Astrocyte (in vitro differentiated cells and primary cell): ENCODE data around the gene NDUFAB1. TPM values are rescaled to one million over a fixed set of nuclear protein-coding genes. Genes with fewer than 3 reads are reported as not detected.

Experiments
- DNase-seq: peaks from one replicate; pipeline ENCODE4 v3.0.0-alpha.2; 2010; ENCODE audit warnings: low read depth
- FAIRE-seq: peaks from 2 replicates; lab custom pipeline; 2011; peaks lifted over from hg19 to GRCh38; lab: Jason Lieb, UNC
- H2AFZ ChIP-seq: 2 replicates; pipeline ENCODE4 v1.6.0; 2012; ENCODE audit warnings: low read depth, low read length, inconsistent platforms
- H3K27ac ChIP-seq: 2 replicates; pipeline ENCODE4 v1.5.1; 2011; ENCODE audit warnings: low read depth, low read length, inconsistent platforms
- H3K27me3 ChIP-seq: 2 replicates; pipeline ENCODE4 v1.6.0; 2011; ENCODE audit warnings: low read length, inconsistent platforms; ENCODE audit not compliant: insufficient read depth
- H3K36me3 ChIP-seq: 2 replicates; pipeline ENCODE4 v1.5.1; 2011; ENCODE audit warnings: low read length, inconsistent platforms; ENCODE audit not compliant: insufficient read depth
- H3K4me1 ChIP-seq: 2 replicates; pipeline ENCODE4 v1.5.1; 2011; ENCODE audit warnings: low read length, inconsistent platforms; ENCODE audit not compliant: insufficient read depth
- H3K4me2 ChIP-seq: 2 replicates; pipeline ENCODE4 v1.6.0; 2012; ENCODE audit warnings: low read length, inconsistent platforms
- H3K4me3 ChIP-seq: 2 replicates; pipeline ENCODE4 v1.5.1; 2011; ENCODE audit warnings: low read depth, mild to moderate bottlenecking, low read length, inconsistent platforms; ENCODE audit not compliant: insufficient read depth
- H3K79me2 ChIP-seq: 2 replicates; pipeline ENCODE4 v1.6.0; 2012; ENCODE audit warnings: mild to moderate bottlenecking, low read length, inconsistent platforms; ENCODE audit not compliant: insufficient read depth
- H3K9ac ChIP-seq: 2 replicates; pipeline ENCODE4 v1.6.0; 2012; ENCODE audit warnings: mild to moderate bottlenecking, low read length, inconsistent platforms
- H3K9me3 ChIP-seq: 2 replicates; pipeline ENCODE4 v1.5.1; 2012; ENCODE audit warnings: low read depth, mild to moderate bottlenecking, low read length, inconsistent platforms; ENCODE audit not compliant: insufficient read depth
- H4K20me1 ChIP-seq: 2 replicates; pipeline ENCODE4 v1.6.0; 2012; ENCODE audit warnings: low read length, inconsistent platforms; ENCODE audit not compliant: insufficient read depth
- H3K27ac Mint-ChIP-seq: one replicate; pipeline ENCODE4 v1.8.0; 2021; ENCODE audit warnings: mild to moderate bottlenecking, mixed read lengths; ENCODE audit not compliant: unreplicated experiment
- H3K27me3 Mint-ChIP-seq: one replicate; pipeline ENCODE4 v1.8.0; 2021; ENCODE audit warnings: low read depth, mixed read lengths; ENCODE audit not compliant: unreplicated experiment
- H3K36me3 Mint-ChIP-seq: one replicate; pipeline ENCODE4 v1.8.0; 2021; ENCODE audit warnings: low read depth, mixed read lengths; ENCODE audit not compliant: unreplicated experiment
- H3K4me1 Mint-ChIP-seq: one replicate; pipeline ENCODE4 v1.8.0; 2021; ENCODE audit warnings: low read depth, mixed read lengths; ENCODE audit not compliant: unreplicated experiment
- H3K4me3 Mint-ChIP-seq: one replicate; pipeline ENCODE4 v1.8.0; 2021; ENCODE audit warnings: mild to moderate bottlenecking, moderate library complexity, mixed read lengths; ENCODE audit not compliant: unreplicated experiment
- H3K9me3 Mint-ChIP-seq: one replicate; pipeline ENCODE4 v1.8.0; 2021; ENCODE audit warnings: mild to moderate bottlenecking, mixed read lengths; ENCODE audit not compliant: unreplicated experiment
- EZH2 ChIP-seq: IDR thresholded peaks from 2 replicates; pipeline ENCODE4 v1.6.1; 2012; ENCODE audit warnings: mild to moderate bottlenecking, low read length, inconsistent platforms; ENCODE audit not compliant: insufficient read depth
- total RNA-seq: library from RNA; stranded (reverse); gene quantifications from 2 replicates; pipeline ENCODE4 v1.2.1, GENCODE V29; 2021
- TF ChIP-seq, protein P1 (sequence below): IDR thresholded peaks from 2 replicates; pipeline ENCODE4 v1.5.1; 2011; ENCODE audit warnings: low read depth, mild to moderate bottlenecking, inconsistent platforms, low read length, moderate library complexity; ENCODE audit not compliant: insufficient read depth

The NDUFAB1 gene
- total RNA-seq, 1 donor from 2014 or later: 92.5 TPM

DNA sequence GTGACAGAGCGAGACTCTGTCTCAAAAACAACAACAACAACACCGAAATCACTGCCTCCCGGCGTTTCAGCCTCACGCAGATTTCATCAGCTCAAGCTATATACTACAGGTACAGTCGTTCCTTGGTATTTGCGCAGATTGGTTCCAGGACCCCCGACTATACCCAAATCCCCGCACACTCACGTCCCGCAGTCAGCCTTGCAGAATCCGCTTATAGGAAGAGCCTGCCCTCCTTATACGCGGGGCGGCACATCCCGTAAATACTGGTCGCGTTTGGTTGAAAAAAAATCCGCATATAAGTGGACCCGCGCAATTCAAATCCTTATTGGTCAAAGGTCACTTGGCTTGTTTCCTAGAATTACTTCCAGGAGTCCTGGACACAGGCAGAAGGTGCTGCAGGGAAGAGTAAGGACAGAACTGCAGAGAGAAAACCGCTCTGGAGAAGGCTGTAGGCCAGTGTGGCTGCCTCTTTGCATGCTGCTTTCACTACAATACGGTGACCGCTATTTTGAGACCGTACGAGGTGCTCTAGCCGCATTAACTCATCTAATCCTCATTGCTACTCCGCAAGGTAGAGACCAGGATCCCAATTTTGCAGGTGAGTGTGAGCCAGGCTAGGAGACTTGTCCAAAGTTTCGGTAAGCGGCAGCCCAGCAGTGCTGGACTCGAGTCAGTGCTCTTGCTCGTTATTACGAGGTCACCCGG lies 718 bp downstream of the NDUFAB1 start:
- peak overlapping the region; percentile 95 for H3K9ac ChIP-seq
- peak overlapping the region; percentile 69 for H3K27ac Mint-ChIP-seq
- peak overlapping the region; percentile 96 for H3K4me2 ChIP-seq
- H3K27me3 ChIP-seq: no peaks in the 10 kb centered on the region
- H3K36me3 ChIP-seq: peaks cover 18% of the 10 kb centered on the region
- DNase-seq (no peak), FAIRE-seq (no peak)
- H3K36me3 Mint-ChIP-seq: peaks cover 14% of the 10 kb centered on the region
- H3K9me3 Mint-ChIP-seq: no peaks in the 10 kb centered on the region
- H3K27ac ChIP-seq: peak overlapping the region; percentile 85
- peak overlapping the region; percentile 98 for H3K4me3 ChIP-seq
- H3K79me2 ChIP-seq: peaks cover 58% of the 10 kb centered on the region
- peak overlapping the region; percentile 93 for H3K4me3 Mint-ChIP-seq
- no peaks in the 10 kb centered on the region for H3K27me3 Mint-ChIP-seq
- H3K4me1 Mint-ChIP-seq: peaks cover 2% of the 10 kb centered on the region
- H4K20me1 ChIP-seq: peaks cover 38% of the 10 kb centered on the region
- H2AFZ ChIP-seq: peak overlapping the region; percentile 89
- TF ChIP-seq EZH2: no peak
- TF ChIP-seq, protein P1, sequence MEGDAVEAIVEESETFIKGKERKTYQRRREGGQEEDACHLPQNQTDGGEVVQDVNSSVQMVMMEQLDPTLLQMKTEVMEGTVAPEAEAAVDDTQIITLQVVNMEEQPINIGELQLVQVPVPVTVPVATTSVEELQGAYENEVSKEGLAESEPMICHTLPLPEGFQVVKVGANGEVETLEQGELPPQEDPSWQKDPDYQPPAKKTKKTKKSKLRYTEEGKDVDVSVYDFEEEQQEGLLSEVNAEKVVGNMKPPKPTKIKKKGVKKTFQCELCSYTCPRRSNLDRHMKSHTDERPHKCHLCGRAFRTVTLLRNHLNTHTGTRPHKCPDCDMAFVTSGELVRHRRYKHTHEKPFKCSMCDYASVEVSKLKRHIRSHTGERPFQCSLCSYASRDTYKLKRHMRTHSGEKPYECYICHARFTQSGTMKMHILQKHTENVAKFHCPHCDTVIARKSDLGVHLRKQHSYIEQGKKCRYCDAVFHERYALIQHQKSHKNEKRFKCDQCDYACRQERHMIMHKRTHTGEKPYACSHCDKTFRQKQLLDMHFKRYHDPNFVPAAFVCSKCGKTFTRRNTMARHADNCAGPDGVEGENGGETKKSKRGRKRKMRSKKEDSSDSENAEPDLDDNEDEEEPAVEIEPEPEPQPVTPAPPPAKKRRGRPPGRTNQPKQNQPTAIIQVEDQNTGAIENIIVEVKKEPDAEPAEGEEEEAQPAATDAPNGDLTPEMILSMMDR: no peak
- peaks cover 6% of the 10 kb centered on the region for H3K4me1 ChIP-seq
- H3K9me3 ChIP-seq: no peaks in the 10 kb centered on the region

DNA sequence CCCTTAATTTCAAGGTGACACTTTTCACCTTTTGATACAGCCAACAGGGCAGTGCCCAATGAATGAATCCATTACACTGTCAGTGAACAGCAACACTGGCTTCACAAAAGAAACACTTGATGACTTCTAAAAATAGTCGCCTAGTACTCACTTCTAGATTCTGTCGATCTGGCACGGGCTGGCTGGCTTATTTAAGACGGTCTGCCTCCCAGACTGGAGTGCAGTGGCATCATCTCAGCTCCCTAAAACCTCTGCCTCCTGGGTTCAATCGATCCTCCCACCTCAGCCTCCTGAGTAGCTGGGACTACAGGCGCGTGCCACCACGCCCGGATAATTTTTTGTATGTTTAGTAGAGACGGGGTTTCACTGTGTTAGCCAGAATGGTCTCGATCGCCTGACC lies 1.9 kb downstream of the NDUFAB1 start:
- Mint-ChIP-seq H3K4me1 (peaks cover 2% of the 10 kb centered on the region), H3K9me3 (no peaks in the 10 kb centered on the region), H3K36me3 (peaks cover 14% of the 10 kb centered on the region), H3K27me3 (no peaks in the 10 kb centered on the region), H3K4me3 (no peak overlapping the region), H3K27ac (no peak overlapping the region)
- H3K4me1 ChIP-seq: peaks cover 6% of the 10 kb centered on the region
- H3K9me3 ChIP-seq: no peaks in the 10 kb centered on the region
- H3K9ac ChIP-seq: no peak overlapping the region
- no peak for DNase-seq
- H3K79me2 ChIP-seq: peaks cover 70% of the 10 kb centered on the region
- no peak overlapping the region for H2AFZ ChIP-seq
- H3K4me2 ChIP-seq: no peak overlapping the region
- no peak for FAIRE-seq
- H3K27ac ChIP-seq: no peak overlapping the region
- H3K27me3 ChIP-seq: no peaks in the 10 kb centered on the region
- no peak overlapping the region for H3K4me3 ChIP-seq
- H4K20me1 ChIP-seq: peaks cover 47% of the 10 kb centered on the region
- TF ChIP-seq, protein P1: no peak
- no peak for TF ChIP-seq EZH2
- H3K36me3 ChIP-seq: peaks cover 27% of the 10 kb centered on the region

DNA sequence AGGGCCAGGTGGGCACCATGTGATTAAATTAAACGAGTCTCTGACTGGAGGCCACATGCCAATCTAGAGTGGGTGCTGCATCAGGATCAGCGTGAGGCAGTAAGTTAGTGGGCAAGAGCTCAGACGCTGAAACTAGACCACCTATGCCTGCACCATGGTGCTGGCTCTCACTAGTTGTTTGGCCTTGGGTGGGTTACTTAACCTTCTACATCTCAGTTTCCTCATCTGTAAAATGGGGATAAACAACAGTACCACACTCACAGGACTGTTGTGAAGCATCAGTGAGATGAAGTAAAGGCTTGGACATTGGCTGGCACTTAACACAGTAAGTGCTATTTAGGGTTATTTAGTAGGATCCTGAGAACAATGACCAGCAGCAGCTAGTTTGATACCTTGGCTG lies 5.9 kb downstream of the NDUFAB1 start:
- DNase-seq: no peak
- no peak overlapping the region for H3K4me3 Mint-ChIP-seq
- FAIRE-seq: no peak
- no peaks in the 10 kb centered on the region for H3K9me3 Mint-ChIP-seq
- Histone ChIP-seq H3K4me1 (peaks cover 19% of the 10 kb centered on the region), H3K27me3 (no peaks in the 10 kb centered on the region), H3K9me3 (no peaks in the 10 kb centered on the region), H2AFZ (no peak overlapping the region), H4K20me1 (peaks cover 63% of the 10 kb centered on the region), H3K36me3 (peaks cover 34% of the 10 kb centered on the region), H3K4me2 (no peak overlapping the region), H3K4me3 (no peak overlapping the region), H3K79me2 (peaks cover 83% of the 10 kb centered on the region), H3K9ac (no peak overlapping the region), H3K27ac (no peak overlapping the region)
- H3K27me3 Mint-ChIP-seq: no peaks in the 10 kb centered on the region
- no peak for TF ChIP-seq EZH2
- TF ChIP-seq, protein P1: no peak
- H3K27ac Mint-ChIP-seq: no peak overlapping the region
- H3K36me3 Mint-ChIP-seq: peaks cover 19% of the 10 kb centered on the region
- peaks cover 7% of the 10 kb centered on the region for H3K4me1 Mint-ChIP-seq
